ENCODE data around the gene C1QTNF12.
"Not testable (repeated sequence)": the region's sequence is repeated elsewhere in the genome, so short reads cannot be mapped to it uniquely, and the experiment has no call there.

The C1QTNF12 gene

DNA sequence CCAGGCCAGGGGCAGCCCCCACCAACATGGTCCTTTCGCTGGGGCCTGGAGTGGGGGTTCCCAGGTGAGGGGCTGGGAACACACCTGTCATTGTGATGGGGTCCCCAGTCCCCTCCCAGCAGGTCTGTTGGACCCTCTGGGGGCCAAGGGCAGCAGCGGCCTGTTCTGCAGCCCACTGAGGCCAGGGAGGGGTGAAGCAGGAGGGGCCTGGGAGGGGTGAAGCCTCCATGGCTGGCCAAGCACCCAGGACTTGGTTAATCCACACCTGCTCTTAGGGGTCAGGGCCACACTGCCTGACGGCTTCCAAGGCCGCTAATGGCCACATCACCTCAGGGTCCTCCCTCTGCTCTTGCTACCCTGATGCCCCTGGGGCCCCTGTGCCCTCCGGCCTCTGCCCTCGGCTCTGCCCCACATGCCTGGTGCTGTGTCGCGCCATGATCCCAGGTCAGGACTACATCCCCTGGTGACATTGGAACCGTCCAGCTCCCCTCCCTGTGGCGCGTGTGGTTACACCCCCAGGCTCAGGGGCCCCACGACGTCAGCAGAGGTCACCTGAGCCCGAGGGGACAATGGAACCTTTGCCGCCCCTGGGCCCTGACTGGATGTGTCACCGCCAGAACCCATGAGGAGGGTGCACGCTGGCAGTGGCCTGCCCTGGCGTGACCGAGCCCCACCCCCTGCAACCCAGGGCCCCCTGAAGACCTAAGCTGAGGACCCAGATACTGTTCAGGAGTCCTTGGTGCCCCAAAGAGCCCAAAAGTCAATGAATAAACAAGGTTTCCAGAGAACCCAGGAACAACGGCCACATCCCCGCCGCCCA lies 47.2 kb downstream of the C1QTNF12 start:
- DNase-seq (ENCODE audit: low read depth), result no peak

DNA sequence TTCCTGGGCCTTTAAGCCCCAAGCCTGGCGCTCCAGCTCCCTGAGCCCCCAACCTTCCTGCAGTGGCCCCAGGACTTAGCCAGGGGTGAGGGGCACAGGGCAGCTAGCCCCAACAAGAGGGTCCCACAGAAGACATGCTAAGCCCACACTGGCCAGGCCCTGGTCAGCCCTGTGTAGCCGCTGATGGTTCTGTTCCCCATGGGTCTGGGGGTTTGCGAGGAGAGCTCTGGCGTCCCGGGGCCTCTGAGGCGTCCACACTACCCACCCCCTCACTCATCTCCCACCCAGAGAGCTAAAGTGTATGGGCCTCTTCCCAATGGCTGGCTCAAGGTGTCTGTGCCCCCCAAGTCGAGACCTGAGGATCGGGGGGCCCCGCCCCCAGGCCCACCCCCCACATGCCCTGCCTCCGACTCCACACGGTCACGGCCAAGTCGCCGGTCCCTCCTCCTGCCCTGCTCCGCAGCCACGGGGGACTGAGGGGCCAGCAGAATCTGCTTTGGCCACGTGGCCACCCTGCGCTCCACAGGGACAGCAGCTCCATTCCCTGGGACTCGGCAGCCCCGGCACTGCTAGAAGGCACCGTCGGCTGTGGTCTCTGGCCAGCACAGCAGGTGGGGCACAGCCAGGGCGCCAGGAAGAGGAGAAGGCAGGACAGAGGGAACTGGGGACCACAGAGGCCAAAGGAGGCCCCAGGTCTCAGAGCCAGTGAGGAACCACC lies 47.9 kb downstream of the C1QTNF12 start:
- DNase-seq (ENCODE audit: low read depth), result no peak

DNA sequence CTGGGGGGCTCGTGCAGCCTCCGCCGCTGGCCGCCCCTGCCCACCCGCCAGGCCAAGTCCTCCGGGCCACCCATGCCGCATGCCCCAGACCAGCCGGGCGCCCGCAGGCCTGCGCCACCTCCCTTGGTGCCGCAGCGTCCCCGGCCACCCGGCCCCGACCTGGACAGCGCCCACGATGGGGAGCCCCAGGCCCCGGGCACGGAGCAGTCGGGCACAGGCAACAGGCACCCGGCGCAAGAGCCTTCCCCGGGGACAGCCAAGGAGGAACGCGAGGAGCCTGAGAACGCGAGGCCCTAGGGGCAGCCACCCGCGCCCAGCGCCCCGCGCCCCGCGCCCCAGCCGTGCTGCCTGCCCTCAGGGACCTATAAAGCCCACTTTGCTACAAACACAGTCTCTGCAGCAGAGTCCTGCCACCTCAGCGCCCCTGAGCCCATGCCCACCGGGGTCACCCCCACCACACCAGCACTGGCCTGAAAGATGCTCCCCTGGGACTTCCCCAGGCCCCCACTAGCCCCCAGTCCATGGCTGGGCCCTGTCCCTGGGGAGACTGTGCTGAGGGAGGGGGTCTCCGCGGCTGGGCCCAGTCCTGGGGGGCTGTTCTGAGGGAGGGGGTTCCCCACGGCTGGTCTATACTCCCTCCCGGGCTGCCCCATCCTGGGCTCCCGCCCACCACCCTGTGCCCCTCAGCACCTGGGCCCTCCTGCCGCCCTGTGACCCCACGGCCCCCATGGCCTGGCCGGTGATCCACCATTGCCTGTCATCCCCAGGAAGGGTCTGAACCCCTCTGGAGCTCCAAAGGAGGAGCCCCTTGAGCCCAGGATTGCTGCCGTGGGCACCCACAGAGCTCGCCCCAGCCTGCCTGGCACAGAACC lies 48.7 kb downstream of the C1QTNF12 start:
- DNase-seq (ENCODE audit: low read depth), result no peak

DNA sequence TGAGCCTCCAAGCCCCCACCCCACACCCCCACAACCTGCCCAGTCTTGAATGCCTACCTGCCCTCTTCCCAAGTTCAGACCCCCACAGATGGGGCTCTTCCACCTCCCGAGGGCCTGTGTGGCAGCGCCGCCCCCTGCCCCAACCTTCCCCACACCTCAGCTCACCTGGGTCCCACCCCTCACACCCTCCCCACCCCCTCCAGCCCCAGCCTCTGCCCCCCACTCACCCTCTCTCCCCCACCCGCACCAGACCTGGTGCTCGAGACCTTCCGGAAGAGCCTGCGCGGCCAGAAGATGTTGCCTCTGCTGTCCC lies 49.4 kb downstream of the C1QTNF12 start:
- DNase-seq (ENCODE audit: low read depth), result no peak

DNA sequence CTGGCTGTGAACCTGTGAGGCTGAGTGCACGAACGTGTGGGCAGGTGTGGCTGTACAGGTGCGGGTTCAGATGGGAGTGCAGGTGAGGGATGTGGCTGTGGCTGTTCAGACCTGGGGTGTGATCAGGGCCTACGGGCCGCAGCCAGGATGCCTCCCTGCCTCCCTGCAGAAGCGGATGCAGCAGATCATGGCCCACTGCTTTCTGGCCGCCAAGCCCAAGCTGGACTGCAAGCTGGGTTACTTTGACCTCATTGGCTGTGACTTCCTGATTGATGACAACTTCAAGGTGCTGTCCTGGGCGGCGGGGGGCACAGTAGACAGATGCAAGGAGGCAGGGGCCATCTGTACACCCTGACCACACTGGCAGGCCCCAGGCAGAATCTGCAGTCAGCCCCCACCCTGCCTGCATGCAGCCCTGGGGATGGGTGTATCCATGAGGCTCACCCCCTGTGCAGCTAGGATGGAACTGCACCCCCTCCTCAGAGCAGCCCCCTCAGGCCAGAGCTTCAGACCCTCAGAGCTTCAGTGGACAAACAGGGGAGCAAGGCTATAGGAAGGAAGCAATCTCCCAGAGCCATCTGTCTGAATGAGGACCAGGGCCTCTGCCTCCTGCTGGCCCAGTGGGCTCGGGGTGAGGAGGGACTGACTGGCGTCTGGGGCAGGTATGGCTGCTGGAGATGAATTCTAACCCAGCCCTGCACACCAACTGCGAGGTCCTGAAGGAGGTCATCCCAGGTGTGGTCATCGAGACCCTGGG lies 49.9 kb downstream of the C1QTNF12 start:
- DNase-seq (ENCODE audit: low read depth), result no peak

DNA sequence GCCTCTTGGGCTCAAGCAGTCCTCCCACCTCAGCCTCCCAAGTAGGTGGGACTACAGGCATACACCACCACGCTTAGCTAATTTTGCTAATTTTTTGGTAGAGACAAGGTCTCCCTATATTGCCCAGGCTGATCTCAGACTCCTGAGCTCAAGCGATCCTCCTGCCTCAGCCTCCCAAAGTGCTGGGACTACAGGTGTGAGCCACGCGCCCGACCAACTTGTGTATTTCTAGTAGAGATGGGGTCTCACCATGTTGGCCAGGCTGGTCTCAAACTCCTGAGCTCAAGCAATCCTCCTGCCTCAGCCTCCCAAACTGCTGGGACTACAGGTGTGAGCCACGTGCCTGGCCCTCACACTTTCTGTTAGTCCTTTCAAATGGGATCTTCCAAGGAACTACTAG lies 50.8 kb downstream of the C1QTNF12 start:
- DNase-seq (ENCODE audit: low read depth), result not testable (repeated sequence)

DNA sequence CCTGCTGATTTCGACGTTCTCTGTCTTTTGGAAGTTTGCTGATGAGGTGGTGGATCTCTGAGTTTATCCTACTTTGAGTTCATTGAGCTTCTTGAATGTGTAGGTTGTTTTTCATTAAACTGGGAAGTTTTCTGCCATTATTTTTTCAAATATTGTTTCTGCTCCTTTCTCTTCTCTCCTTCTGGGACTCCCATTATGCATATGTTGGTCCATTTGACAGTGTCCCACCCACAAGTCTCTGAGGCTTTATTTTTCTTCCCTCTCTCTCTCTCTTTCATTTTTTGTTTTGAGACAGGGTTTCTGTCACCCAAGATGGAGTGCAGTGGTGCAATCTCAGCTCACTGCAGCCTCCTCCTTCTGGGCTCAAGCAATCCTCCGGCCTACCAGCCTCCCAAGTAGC lies 51.8 kb downstream of the C1QTNF12 start:
- DNase-seq (ENCODE audit: low read depth), result no peak
